ENCODE data around the gene UBR7.

The UBR7 gene

GRCh38 chr14:93262446-93262845 is 55.4 kb downstream of the UBR7 start:
- no peak for DNase-seq

- DNase-seq: no peak
Measured at GRCh38 chr14:93263416-93263815, 56.4 kb downstream of the UBR7 start.

- DNase-seq: no peak
Measured at GRCh38 chr14:93266127-93266526, 59.1 kb downstream of the UBR7 start.

- DNase-seq: no peak
Measured at GRCh38 chr14:93267149-93267711, 60.2 kb downstream of the UBR7 start.

DNA sequence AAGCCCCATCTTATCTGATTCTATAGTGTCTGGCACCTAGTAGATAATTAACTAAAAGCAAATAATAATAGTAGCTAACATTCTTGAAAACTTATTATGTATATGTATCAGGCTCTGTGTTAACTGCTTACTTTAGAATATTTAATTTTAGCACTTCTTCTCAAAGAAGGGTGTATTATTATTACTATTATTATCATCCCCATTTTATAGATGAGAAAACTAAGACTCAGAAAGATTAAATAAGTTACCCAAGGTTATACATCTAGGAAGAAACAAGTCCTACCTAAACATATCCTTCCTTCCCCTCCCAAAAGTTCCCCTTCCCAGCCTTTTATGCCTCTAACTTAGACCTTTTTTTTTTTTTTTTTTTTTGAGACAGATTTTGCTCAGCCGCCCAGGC is 61.4 kb downstream of the UBR7 start:
- no peak for DNase-seq

- no peak for DNase-seq
Measured at GRCh38 chr14:93269341-93270068, 62.4 kb downstream of the UBR7 start.

DNA sequence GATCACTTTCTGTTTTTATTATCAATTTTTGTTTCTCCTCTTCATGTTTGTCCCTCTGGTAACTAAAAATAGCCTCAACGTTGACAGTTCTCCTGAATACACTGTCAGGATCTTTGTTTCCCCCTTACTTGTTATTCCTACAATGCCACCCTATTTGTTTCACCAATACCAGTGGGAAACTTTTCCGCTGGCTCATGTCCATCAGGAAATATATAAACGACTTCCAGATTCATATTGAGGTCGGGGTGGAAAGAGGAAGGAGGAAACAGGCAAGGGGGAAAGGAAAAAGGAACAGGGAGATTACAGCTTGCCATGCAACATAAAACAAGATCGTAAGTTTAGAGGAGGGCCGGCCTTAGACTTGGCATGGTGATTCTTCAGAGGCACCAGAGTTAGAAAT is 64.1 kb downstream of the UBR7 start:
- DNase-seq: no peak

- DNase-seq: no peak
Measured at GRCh38 chr14:93274055-93274806, 67.2 kb downstream of the UBR7 start.

DNA sequence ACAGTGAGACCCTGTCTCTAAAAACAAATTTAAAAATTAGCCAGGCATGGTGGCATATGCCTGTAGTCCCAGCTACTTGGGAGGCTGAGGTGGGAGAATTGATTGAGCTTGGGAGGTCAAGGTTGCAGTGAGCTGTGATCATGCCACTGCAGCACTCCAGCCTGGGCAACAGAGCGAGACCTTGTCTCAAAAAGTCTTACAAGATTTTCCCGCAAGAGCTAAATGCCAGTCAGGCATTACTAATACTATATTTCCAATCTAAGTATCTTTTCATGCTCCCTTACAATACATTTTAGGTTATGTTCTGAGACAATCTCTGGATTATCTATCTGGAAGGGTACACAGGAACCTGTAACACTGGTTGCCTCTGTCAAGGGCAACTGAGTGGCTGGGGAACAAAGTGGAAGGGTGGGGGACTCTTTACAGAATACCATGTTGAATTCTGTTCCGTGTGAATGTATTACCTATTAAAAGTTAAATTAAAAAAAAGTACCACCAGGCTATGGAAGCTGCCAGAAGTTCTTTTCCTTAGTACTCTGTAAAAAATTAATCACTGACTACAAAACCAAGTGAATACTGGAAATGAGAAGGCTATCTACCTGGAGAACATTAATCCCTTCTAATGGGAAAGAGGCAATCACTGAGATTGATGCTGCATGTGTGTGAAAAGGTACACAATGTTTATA is 69.1 kb downstream of the UBR7 start:
- DNase-seq: no peak

All from T-helper 9 cell (primary cell).